Fibroblast of mammary gland (primary cell): ENCODE measurements around the gene NRARP.
"Not testable (repeated sequence)": the region's sequence is repeated elsewhere in the genome, so short reads cannot be mapped to it uniquely, and the experiment has no call there.

Experiments
- DNase-seq: peaks from one replicate; pipeline ENCODE4 v3.0.0-alpha.2; 2010; ENCODE audit warnings: low read depth
- H3K4me3 ChIP-seq: 2 replicates; pipeline ENCODE4 v1.5.1; 2011; ENCODE audit warnings: low read depth, mild to moderate bottlenecking, low read length, moderate library complexity; ENCODE audit not compliant: control insufficient read depth
- TF ChIP-seq, protein P1 (sequence below): conservative IDR thresholded peaks from 2 replicates; pipeline ENCODE4 v1.5.1; 2011; ENCODE audit warnings: low read depth, low read length, inconsistent platforms; ENCODE audit not compliant: control insufficient read depth, insufficient read depth

Gene NRARP

GRCh38 chr9:137341227-137341626 is 39.2 kb upstream of the NRARP start:
- H3K4me3 ChIP-seq: no peak overlapping the region
- DNase-seq: no peak
- TF ChIP-seq, protein P1, sequence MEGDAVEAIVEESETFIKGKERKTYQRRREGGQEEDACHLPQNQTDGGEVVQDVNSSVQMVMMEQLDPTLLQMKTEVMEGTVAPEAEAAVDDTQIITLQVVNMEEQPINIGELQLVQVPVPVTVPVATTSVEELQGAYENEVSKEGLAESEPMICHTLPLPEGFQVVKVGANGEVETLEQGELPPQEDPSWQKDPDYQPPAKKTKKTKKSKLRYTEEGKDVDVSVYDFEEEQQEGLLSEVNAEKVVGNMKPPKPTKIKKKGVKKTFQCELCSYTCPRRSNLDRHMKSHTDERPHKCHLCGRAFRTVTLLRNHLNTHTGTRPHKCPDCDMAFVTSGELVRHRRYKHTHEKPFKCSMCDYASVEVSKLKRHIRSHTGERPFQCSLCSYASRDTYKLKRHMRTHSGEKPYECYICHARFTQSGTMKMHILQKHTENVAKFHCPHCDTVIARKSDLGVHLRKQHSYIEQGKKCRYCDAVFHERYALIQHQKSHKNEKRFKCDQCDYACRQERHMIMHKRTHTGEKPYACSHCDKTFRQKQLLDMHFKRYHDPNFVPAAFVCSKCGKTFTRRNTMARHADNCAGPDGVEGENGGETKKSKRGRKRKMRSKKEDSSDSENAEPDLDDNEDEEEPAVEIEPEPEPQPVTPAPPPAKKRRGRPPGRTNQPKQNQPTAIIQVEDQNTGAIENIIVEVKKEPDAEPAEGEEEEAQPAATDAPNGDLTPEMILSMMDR: no peak

DNA sequence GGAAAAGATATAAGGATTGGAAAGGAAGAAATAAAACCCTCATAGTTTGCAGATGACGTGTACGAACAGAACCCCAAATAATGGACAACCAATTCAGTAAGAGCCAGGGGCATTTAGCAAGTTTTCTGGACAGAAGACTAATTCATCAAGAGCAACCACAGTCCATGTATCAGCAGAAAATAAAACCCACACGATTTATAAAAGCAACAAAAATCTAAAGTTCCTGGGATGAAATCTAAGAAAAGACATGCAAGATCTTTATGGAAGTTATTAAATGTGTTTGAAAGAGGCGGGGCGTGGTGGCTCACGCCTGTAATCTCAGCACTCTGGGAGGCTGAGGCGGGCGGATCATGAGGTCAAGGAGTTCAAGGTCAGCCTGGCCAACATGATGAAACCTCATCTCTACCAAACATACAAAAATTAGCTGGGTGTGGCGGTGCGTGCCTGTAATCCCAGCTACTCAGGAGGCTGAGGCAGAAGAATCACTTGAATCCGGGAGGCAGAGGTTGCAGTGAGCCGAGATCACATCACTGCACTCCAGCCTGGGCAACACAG is 37.9 kb upstream of the NRARP start:
- DNase-seq, H3K4me3 ChIP-seq: not testable (repeated sequence)

- no peak for DNase-seq
- TF ChIP-seq, protein P1: no peak
- no peak overlapping the region for H3K4me3 ChIP-seq
These were observed 37.2 kb upstream of the NRARP start for GRCh38 chr9:137339045-137339907.

DNA sequence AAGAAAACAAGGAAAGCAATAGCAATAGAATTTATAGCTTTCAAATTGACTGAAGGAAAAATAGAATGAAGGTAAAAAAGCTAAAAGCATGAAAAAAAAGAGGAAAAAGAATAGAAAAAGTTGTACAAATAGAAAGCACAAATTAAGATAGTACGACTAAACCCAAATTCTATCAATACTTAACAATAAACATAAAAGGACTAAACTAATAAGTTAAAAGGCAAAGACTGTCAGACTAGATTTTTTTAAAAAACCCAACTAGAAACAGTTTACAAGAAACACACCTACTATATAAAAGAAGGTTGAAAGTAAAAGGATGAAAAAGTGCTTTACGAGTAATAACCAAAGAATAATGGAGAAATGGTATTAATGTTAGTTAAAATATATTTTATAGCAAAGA is 34.7 kb upstream of the NRARP start:
- DNase-seq: no peak
- TF ChIP-seq, protein P1: no peak
- H3K4me3 ChIP-seq: no peak overlapping the region

GRCh38 chr9:137333016-137333671 is 31.1 kb upstream of the NRARP start:
- no peak for DNase-seq
- no peak overlapping the region for H3K4me3 ChIP-seq
- TF ChIP-seq, protein P1: no peak

- TF ChIP-seq, protein P1: no peak
- H3K4me3 ChIP-seq: no peak overlapping the region
- DNase-seq: no peak
These were observed 29.9 kb upstream of the NRARP start for GRCh38 chr9:137331929-137332328.

GRCh38 chr9:137330689-137331088 is 28.6 kb upstream of the NRARP start:
- DNase-seq: no peak
- TF ChIP-seq, protein P1: no peak
- H3K4me3 ChIP-seq: no peak overlapping the region

- not testable (repeated sequence) for H3K4me3 ChIP-seq, DNase-seq
These were observed 27.5 kb upstream of the NRARP start for GRCh38 chr9:137329590-137329989.

- peak; percentile 16 for DNase-seq
These were observed 25.8 kb upstream of the NRARP start for GRCh38 chr9:137327641-137328550.

More at GRCh38 chr9:137327641-137328550, 25.8 kb upstream of the NRARP start:
- H3K4me3 ChIP-seq: not testable (repeated sequence)
